ENCODE measurements around the gene CRIM1. TPM values are rescaled to one million over a fixed set of nuclear protein-coding genes. Genes with fewer than 3 reads are reported as not detected.

The CRIM1 gene
- total and polyA plus RNA-seq, 2 experiments from 2014 or later: 10.5 to 36.4 TPM

GRCh38 chr2:36462311-36462935, 106.8 kb downstream of the CRIM1 start:
- no peaks in the 10 kb centered on the region for H3K36me3 ChIP-seq (ENCODE audit: insufficient read depth)
- peaks cover 20% of the 10 kb centered on the region for H3K79me2 ChIP-seq (replicated peaks; ENCODE audit: insufficient read depth)
- 0 out of 2 replicates have a peak, but pooled peaks cover 5% of the 10 kb centered on the region for H3F3A ChIP-seq (replicated peaks; ENCODE audit: low read depth)
- Mint-ChIP-seq H3K4me1 (peaks cover 2% of the 10 kb centered on the region; the same call in 2 of the 3 replicates), H3K27me3 (ENCODE audit: insufficient read depth, low read depth, poor library complexity) (no peaks in the 10 kb centered on the region), H3K27ac (peak overlapping the region; percentile 35), H3K36me3 (ENCODE audit: low read depth) (peaks cover 21% of the 10 kb centered on the region), H3K9me3 (no peaks in the 10 kb centered on the region), H3K4me3 (no peak overlapping the region; the same call in 2 of the 3 replicates)
- ATAC-seq (no peak), DNase-seq (ENCODE audit: low spot score) (no peak)
- no peak overlapping the region for H2AFZ ChIP-seq
- peak overlapping the region; percentile 99 for H3K27ac ChIP-seq (ENCODE audit: low read depth)
- 0 out of 2 replicates have a peak overlapping the region, but pooled peaks have one; percentile 3 for H3K4me3 ChIP-seq
- H3K9me2 ChIP-seq (ENCODE audit: insufficient read depth): no peaks in the 10 kb centered on the region
- no peaks in the 10 kb centered on the region for H4K20me1 ChIP-seq (replicated peaks; ENCODE audit: insufficient read depth)
- no peaks in the 10 kb centered on the region for H3K27me3 ChIP-seq (ENCODE audit: insufficient read depth)
- peak overlapping the region; percentile 34 for H3K4me2 ChIP-seq
- peaks cover 63% of the 10 kb centered on the region for H3K4me1 ChIP-seq (ENCODE audit: insufficient read depth)
- TF ChIP-seq ETS1 (IDR thresholded peaks at IDR 0.05): no peak
- no peak for TF ChIP-seq EZH2phosphoT487 (IDR thresholded peaks at IDR 0.05; ENCODE audit: unreplicated experiment)
- TF ChIP-seq, protein P1, sequence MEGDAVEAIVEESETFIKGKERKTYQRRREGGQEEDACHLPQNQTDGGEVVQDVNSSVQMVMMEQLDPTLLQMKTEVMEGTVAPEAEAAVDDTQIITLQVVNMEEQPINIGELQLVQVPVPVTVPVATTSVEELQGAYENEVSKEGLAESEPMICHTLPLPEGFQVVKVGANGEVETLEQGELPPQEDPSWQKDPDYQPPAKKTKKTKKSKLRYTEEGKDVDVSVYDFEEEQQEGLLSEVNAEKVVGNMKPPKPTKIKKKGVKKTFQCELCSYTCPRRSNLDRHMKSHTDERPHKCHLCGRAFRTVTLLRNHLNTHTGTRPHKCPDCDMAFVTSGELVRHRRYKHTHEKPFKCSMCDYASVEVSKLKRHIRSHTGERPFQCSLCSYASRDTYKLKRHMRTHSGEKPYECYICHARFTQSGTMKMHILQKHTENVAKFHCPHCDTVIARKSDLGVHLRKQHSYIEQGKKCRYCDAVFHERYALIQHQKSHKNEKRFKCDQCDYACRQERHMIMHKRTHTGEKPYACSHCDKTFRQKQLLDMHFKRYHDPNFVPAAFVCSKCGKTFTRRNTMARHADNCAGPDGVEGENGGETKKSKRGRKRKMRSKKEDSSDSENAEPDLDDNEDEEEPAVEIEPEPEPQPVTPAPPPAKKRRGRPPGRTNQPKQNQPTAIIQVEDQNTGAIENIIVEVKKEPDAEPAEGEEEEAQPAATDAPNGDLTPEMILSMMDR (conservative IDR thresholded peaks at IDR 0.05; ENCODE audit: low read depth in 2 of 2): no peak
- no peak for TF ChIP-seq ZNF114 (CRISPR knock-in tag; IDR thresholded peaks at IDR 0.05)
- TF ChIP-seq POLR2AphosphoS5 (IDR thresholded peaks at IDR 0.05; ENCODE audit: low read depth): no peak
- TF ChIP-seq JUNB (IDR thresholded peaks at IDR 0.05; ENCODE audit: unreplicated experiment): no peak
- TF ChIP-seq ZNF331 (CRISPR knock-in tag; IDR thresholded peaks at IDR 0.05; ENCODE audit: low read depth): no peak
- TF ChIP-seq ZNF462 (CRISPR knock-in tag; IDR thresholded peaks at IDR 0.05): no peak
- TF ChIP-seq STAT1 (IDR thresholded peaks at IDR 0.05; ENCODE audit: unreplicated experiment): no peak
- TF ChIP-seq, protein P2, sequence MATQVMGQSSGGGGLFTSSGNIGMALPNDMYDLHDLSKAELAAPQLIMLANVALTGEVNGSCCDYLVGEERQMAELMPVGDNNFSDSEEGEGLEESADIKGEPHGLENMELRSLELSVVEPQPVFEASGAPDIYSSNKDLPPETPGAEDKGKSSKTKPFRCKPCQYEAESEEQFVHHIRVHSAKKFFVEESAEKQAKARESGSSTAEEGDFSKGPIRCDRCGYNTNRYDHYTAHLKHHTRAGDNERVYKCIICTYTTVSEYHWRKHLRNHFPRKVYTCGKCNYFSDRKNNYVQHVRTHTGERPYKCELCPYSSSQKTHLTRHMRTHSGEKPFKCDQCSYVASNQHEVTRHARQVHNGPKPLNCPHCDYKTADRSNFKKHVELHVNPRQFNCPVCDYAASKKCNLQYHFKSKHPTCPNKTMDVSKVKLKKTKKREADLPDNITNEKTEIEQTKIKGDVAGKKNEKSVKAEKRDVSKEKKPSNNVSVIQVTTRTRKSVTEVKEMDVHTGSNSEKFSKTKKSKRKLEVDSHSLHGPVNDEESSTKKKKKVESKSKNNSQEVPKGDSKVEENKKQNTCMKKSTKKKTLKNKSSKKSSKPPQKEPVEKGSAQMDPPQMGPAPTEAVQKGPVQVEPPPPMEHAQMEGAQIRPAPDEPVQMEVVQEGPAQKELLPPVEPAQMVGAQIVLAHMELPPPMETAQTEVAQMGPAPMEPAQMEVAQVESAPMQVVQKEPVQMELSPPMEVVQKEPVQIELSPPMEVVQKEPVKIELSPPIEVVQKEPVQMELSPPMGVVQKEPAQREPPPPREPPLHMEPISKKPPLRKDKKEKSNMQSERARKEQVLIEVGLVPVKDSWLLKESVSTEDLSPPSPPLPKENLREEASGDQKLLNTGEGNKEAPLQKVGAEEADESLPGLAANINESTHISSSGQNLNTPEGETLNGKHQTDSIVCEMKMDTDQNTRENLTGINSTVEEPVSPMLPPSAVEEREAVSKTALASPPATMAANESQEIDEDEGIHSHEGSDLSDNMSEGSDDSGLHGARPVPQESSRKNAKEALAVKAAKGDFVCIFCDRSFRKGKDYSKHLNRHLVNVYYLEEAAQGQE (IDR thresholded peaks at IDR 0.05; ENCODE audit: unreplicated experiment): no peak
- TF ChIP-seq NANOG (IDR thresholded peaks at IDR 0.05; ENCODE audit: borderline replicate concordance): no peak
- no peak for TF ChIP-seq EZH2 (IDR thresholded peaks at IDR 0.05; ENCODE audit: low read depth, unreplicated experiment)
